Measurements from ENCODE around the gene LGALSL. TPM values are rescaled to one million over a fixed set of nuclear protein-coding genes. Genes with fewer than 3 reads are reported as not detected.

The LGALSL gene
- total and polyA plus RNA-seq, 9 of the 15 experiments (the other 6 are each of a cell fraction or from before 2014, with no cell fraction given), result 0.04 to 0.29 (median 0.14) TPM; not detected in 3

DNA sequence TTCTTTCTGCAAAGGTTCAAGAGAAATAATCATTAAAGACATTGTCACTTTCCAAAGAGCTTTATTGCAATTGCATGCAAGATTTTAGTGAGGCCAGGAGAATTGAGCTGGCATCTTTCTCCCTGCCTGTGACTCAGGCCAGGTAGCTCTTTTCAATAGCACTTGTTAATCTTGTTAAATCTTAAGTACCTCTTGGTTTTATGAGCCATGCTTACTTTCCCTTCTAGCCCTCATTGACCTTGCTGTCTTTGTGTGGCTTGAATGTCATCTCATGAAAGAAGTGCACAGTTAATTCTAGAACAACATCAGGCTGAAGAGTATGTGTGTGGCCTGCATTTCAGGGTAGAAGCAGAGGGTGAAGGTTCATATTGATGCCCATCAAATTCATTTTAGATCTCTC, 14.8 kb upstream of the LGALSL start:
- Histone ChIP-seq H3K27me3 (ENCODE audit: control insufficient read depth in 2 of 2, insufficient read depth in 2 of 2, low read length in 2 of 2) (peaks cover 8 to 10% of the 10 kb centered on the region in 2 experiments; a peak in 3 of 5 replicates), H4K20me1 (replicated peaks; ENCODE audit: control insufficient read depth, insufficient read depth, low read length) (no peaks in the 10 kb centered on the region), H3K4me3 (no peak overlapping the region), H3K27ac (ENCODE audit: extremely low read depth, low read depth, low read length) (no peak overlapping the region), H3K79me2 (ENCODE audit: control insufficient read depth, insufficient read depth, low read length) (no peaks in the 10 kb centered on the region), H3K4me2 (ENCODE audit: insufficient read depth, low read length) (no peak overlapping the region), H3K9ac (ENCODE audit: insufficient read depth in 1 of 2, low read depth in 2 of 2, low read length in 2 of 2) (no peak overlapping the region), H3K4me1 (replicated peaks in 1 of 2; ENCODE audit: control insufficient read depth in 2 of 2, insufficient read depth in 2 of 2, low read length in 2 of 2) (no peaks in the 10 kb centered on the region), H3K9me1 (ENCODE audit: control insufficient read depth, insufficient read depth, low read length) (no peaks in the 10 kb centered on the region), H3K36me3 (ENCODE audit: control insufficient read depth, insufficient read depth, low read length) (no peaks in the 10 kb centered on the region), H2AFZ (ENCODE audit: low read depth, low read length) (no peak overlapping the region), H3K9me3 (replicated peaks; ENCODE audit: control insufficient read depth, insufficient read depth, low read depth, low read length) (no peaks in the 10 kb centered on the region)
- ATAC-seq, result no peak
- in situ Hi-C loops (cut with MboI) (no loop called here), intact Hi-C loops (cut with micrococcal nuclease) (no loop called here)
- CTCF ChIA-PET (ENCODE audit: low intra/inter-chr PET ratio), result no interaction called here
- FAIRE-seq, result no peak
- TF ChIP-seq, protein P1, sequence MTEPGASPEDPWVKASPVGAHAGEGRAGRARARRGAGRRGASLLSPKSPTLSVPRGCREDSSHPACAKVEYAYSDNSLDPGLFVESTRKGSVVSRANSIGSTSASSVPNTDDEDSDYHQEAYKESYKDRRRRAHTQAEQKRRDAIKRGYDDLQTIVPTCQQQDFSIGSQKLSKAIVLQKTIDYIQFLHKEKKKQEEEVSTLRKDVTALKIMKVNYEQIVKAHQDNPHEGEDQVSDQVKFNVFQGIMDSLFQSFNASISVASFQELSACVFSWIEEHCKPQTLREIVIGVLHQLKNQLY (CRISPR knock-in tag; conservative IDR thresholded peaks at IDR 0.05), result no peak
- TF ChIP-seq YY1 (IDR thresholded peaks at IDR 0.05; ENCODE audit: borderline replicate concordance in 1 of 3, control insufficient read depth in 1 of 3, extremely low read depth in 1 of 3, insufficient read depth in 3 of 3, insufficient read length in 1 of 3, insufficient replicate concordance in 2 of 3, low read depth in 1 of 3, low read length in 2 of 3) (no peak), WHSC1 (IDR thresholded peaks at IDR 0.05; ENCODE audit: low read length) (no peak), MEIS2 (IDR thresholded peaks at IDR 0.05; ENCODE audit: partially characterized antibody) (no peak), NFIX (CRISPR knock-in tag; IDR thresholded peaks at IDR 0.05; ENCODE audit: low read depth) (no peak), BHLHE40 (IDR thresholded peaks at IDR 0.05; ENCODE audit: low read length) (no peak), ZNF311 (CRISPR knock-in tag; IDR thresholded peaks at IDR 0.05) (no peak), ZNF766 (CRISPR knock-in tag; conservative IDR thresholded peaks at IDR 0.05) (no peak), EWSR1 (IDR thresholded peaks at IDR 0.05; ENCODE audit: borderline replicate concordance, low read depth, partially characterized antibody) (no peak), BMI1 (IDR thresholded peaks at IDR 0.05; ENCODE audit: low read length) (no peak), MECOM (CRISPR knock-in tag; IDR thresholded peaks at IDR 0.05) (no peak), ZNF197 (CRISPR knock-in tag; IDR thresholded peaks at IDR 0.05; ENCODE audit: low read depth) (no peak)
- TF ChIP-seq, protein P2, sequence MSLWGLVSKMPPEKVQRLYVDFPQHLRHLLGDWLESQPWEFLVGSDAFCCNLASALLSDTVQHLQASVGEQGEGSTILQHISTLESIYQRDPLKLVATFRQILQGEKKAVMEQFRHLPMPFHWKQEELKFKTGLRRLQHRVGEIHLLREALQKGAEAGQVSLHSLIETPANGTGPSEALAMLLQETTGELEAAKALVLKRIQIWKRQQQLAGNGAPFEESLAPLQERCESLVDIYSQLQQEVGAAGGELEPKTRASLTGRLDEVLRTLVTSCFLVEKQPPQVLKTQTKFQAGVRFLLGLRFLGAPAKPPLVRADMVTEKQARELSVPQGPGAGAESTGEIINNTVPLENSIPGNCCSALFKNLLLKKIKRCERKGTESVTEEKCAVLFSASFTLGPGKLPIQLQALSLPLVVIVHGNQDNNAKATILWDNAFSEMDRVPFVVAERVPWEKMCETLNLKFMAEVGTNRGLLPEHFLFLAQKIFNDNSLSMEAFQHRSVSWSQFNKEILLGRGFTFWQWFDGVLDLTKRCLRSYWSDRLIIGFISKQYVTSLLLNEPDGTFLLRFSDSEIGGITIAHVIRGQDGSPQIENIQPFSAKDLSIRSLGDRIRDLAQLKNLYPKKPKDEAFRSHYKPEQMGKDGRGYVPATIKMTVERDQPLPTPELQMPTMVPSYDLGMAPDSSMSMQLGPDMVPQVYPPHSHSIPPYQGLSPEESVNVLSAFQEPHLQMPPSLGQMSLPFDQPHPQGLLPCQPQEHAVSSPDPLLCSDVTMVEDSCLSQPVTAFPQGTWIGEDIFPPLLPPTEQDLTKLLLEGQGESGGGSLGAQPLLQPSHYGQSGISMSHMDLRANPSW (CRISPR knock-in tag; IDR thresholded peaks at IDR 0.05), result no peak
- BruUV-seq (replicated peaks), result no TSS peak
- DNase-seq (ENCODE audit: extremely low read depth in 1 of 4, low spot score in 3 of 4), result no peak
- POLR2A ChIA-PET, result no interaction called here

Data from K562 (cell line).